Neutrophil (primary cell): ENCODE results near the gene WDR88.

Experiments used
- H3K27ac ChIP-seq: fragments of 200-600 bp; sonication (generic); 2 replicates; pipeline ENCODE4 v1.5.1; 2016; ENCODE audit warnings: mild to moderate bottlenecking, moderate library complexity
- H3K27me3 ChIP-seq: fragments of 200-600 bp; sonication (generic); 2 replicates; pipeline ENCODE4 v1.6.0; 2016; ENCODE audit warnings: mild to moderate bottlenecking
- H3K36me3 ChIP-seq: fragments of 200-600 bp; sonication (generic); 2 replicates; pipeline ENCODE4 v1.5.1; 2017
- H3K4me1 ChIP-seq, 2 experiments: fragments of 200-600 bp in 1 of 2; sonication (generic) in 1 of 2; 1 replicate in 1 of 2; 2 replicates in 1 of 2; pipeline versions ENCODE4 v1.5.1 to v1.6.1; 2013 to 2016; ENCODE audit warnings: low read depth in 1 of 2, low read length in 1 of 2, mild to moderate bottlenecking in 1 of 2, moderate library complexity in 1 of 2; ENCODE audit not compliant: control insufficient read depth in 1 of 2, insufficient read depth in 1 of 2
- H3K4me3 ChIP-seq, 2 experiments: fragments of 200-600 bp in 1 of 2; sonication (generic) in 1 of 2; 1 replicate in 1 of 2; 2 replicates in 1 of 2; pipeline ENCODE4 v1.5.1; 2013 to 2016; ENCODE audit warnings: low read depth in 1 of 2, low read length in 1 of 2, mild to moderate bottlenecking in 1 of 2, moderate library complexity in 1 of 2
- H3K9me3 ChIP-seq: fragments of 200-600 bp; sonication (generic); 2 replicates; pipeline ENCODE4 v1.5.1; 2016
- TF ChIP-seq, protein P1 (sequence below): fragments of 200-600 bp; sonication (generic); IDR thresholded peaks from 2 replicates; pipeline ENCODE4 v1.5.1; 2016; ENCODE audit warnings: antibody characterized with exemption

The WDR88 gene

DNA sequence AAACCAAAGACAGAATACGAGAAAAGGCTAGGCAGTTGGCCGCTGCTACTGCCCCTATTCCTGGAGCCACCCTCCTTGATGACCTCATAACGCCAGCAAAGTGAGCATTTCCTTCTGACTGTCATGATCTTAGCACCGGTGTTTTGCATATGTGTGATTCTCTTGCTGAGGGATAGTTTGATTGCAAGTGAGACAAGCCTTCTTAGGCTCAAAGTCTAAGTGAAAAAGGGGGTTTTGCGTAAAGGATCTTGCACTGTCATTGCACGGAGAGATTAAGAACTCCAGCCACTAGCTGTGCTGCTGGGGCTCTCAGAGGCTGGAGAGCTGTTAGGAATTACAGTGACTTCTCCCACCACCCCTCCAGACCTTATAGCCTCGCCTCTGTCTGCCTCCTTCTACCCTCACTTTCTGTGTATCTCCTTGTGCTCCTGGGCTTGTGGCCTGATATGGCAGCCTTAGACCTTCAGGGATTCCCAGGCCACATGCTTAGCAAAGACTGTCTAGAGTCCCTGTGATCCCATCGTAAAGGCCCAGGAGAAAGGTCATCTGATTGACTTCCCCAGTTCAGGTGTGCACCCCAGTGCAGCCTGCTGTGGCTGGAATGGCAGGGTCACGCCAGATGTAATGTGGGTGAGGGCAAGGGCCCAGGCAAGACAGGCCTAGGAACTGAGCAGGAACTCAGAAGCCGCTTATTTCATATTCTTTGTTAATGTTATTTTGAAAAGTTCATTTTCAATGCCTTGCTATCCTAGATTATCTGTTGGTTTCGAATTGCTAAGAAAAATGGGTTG lies 38.3 kb upstream of the WDR88 start:
- Histone ChIP-seq H3K36me3 (peaks cover 92% of the 10 kb centered on the region), H3K9me3 (no peaks in the 10 kb centered on the region), H3K4me1 (no peaks in the 10 kb centered on the region), H3K27me3 (no peaks in the 10 kb centered on the region), H3K27ac (no peak overlapping the region), H3K4me3 (no peak overlapping the region)
- TF ChIP-seq, protein P1, sequence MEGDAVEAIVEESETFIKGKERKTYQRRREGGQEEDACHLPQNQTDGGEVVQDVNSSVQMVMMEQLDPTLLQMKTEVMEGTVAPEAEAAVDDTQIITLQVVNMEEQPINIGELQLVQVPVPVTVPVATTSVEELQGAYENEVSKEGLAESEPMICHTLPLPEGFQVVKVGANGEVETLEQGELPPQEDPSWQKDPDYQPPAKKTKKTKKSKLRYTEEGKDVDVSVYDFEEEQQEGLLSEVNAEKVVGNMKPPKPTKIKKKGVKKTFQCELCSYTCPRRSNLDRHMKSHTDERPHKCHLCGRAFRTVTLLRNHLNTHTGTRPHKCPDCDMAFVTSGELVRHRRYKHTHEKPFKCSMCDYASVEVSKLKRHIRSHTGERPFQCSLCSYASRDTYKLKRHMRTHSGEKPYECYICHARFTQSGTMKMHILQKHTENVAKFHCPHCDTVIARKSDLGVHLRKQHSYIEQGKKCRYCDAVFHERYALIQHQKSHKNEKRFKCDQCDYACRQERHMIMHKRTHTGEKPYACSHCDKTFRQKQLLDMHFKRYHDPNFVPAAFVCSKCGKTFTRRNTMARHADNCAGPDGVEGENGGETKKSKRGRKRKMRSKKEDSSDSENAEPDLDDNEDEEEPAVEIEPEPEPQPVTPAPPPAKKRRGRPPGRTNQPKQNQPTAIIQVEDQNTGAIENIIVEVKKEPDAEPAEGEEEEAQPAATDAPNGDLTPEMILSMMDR, result no peak

- Histone ChIP-seq H3K36me3 (peaks cover 88% of the 10 kb centered on the region), H3K9me3 (no peaks in the 10 kb centered on the region), H3K27ac (no peak overlapping the region), H3K27me3 (no peaks in the 10 kb centered on the region), H3K4me3 (no peak overlapping the region), H3K4me1 (no peaks in the 10 kb centered on the region)
- TF ChIP-seq, protein P1, result no peak
These were observed 37.4 kb upstream of the WDR88 start for GRCh38 chr19:33094436-33095067.

GRCh38 chr19:33096005-33096404 lies 35.9 kb upstream of the WDR88 start:
- H3K27me3 ChIP-seq, result no peaks in the 10 kb centered on the region
- H3K27ac ChIP-seq, result no peak overlapping the region
- H3K4me3 ChIP-seq, result no peak overlapping the region
- H3K4me1 ChIP-seq, result no peaks in the 10 kb centered on the region
- peaks cover 84% of the 10 kb centered on the region for H3K36me3 ChIP-seq
- H3K9me3 ChIP-seq, result no peaks in the 10 kb centered on the region
- TF ChIP-seq, protein P1, result no peak

DNA sequence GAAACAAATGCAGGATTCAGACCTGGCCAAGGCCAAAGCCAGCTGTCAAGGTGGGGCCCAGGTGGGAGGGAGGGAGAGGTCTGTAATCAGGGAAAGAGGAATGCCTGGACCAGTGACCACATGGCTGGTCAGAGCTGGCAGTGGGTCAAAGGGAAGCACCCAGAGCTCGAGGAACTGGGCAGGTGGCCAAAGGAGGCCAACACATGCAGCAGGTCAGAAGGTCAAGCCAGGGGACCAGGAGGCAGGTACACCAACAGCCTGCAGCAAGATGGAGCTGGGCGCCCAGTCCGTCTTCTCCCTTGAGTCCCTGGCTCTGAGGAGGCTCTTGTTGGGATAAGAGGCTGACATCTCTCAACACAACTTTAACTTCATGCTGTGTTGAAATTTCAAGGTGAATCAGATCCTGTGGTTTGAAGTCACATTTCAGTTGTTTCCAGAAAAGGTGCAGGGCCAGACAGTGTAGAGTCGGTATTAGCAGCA lies 33.8 kb upstream of the WDR88 start:
- peaks cover 85% of the 10 kb centered on the region for H3K36me3 ChIP-seq

GRCh38 chr19:33100894-33101644 lies 30.8 kb upstream of the WDR88 start:
- TF ChIP-seq, protein P1, result no peak
- H3K36me3 ChIP-seq, result peaks cover 67% of the 10 kb centered on the region
- H3K27ac ChIP-seq, result no peak overlapping the region
- no peaks in the 10 kb centered on the region for H3K4me1 ChIP-seq
- no peaks in the 10 kb centered on the region for H3K9me3 ChIP-seq
- H3K4me3 ChIP-seq, result no peak overlapping the region
- H3K27me3 ChIP-seq, result no peaks in the 10 kb centered on the region

More for the DNA sequence above, 33.8 kb upstream of the WDR88 start:
- Histone ChIP-seq H3K4me1 (no peaks in the 10 kb centered on the region), H3K27ac (no peak overlapping the region), H3K9me3 (no peaks in the 10 kb centered on the region), H3K27me3 (no peaks in the 10 kb centered on the region), H3K4me3 (no peak overlapping the region)
- TF ChIP-seq, protein P1, result no peak
